Gastrocnemius medialis (tissue), 4 donors: ENCODE measurements around the gene RNGTT. TPM values are rescaled to one million over a fixed set of nuclear protein-coding genes. Genes with fewer than 3 reads are reported as not detected.

Source experiments
- ATAC-seq, 2 donors: fragments of 150-250 bp; one replicate each; pipeline ENCODE4 v1.9.1; 2016
- DNase-seq, 2 donors: peaks; one replicate each; pipeline ENCODE4 v3.0.0-alpha.2; 2019
- H3K27ac ChIP-seq, 4 donors: fragments of 200-600 bp; sonication (generic); 1 replicate in 1 of 4; 2 replicates in 3 of 4; pipeline ENCODE4 v1.5.1; 2016 to 2018; ENCODE audit warnings: mild to moderate bottlenecking in 2 of 4, moderate library complexity in 1 of 4
- H3K27me3 ChIP-seq, 3 donors: fragments of 200-600 bp; sonication (generic) in 2 of 3; 1 replicate in 1 of 3; 2 replicates in 2 of 3; pipeline versions ENCODE4 v1.5.1 to v1.6.0; 2016 to 2019; ENCODE audit warnings: mild to moderate bottlenecking in 1 of 3, moderate library complexity in 1 of 3
- H3K36me3 ChIP-seq, 2 donors: fragments of 200-600 bp; sonication (generic) in 1 of 2; one replicate each; pipeline ENCODE4 v1.5.1; 2017 to 2018
- H3K4me1 ChIP-seq, 2 donors: fragments of 200-600 bp; sonication (generic) in 1 of 2; one replicate each; pipeline ENCODE4 v1.5.1; 2016 to 2017; ENCODE audit warnings: mild to moderate bottlenecking in 2 of 2
- H3K4me3 ChIP-seq, 4 donors: fragments of 200-600 bp; sonication (generic) in 3 of 4; 1 replicate in 1 of 4; 2 replicates in 3 of 4; pipeline ENCODE4 v1.5.1; 2016 to 2019; ENCODE audit warnings: mild to moderate bottlenecking in 2 of 4
- H3K9me3 ChIP-seq, 3 donors: fragments of 200-600 bp; sonication (generic) in 2 of 3; 1 replicate in 1 of 3; 2 replicates in 2 of 3; pipeline ENCODE4 v1.5.1; 2016 to 2019
- CTCF ChIP-seq, 5 experiments: fragments of 450-650 bp in 3 of 5; fragments of 200-600 bp in 2 of 5; sonication (generic) in 2 of 5; IDR thresholded peaks in 4 of 5; conservative IDR thresholded peaks in 1 of 5; 1 replicate in 4 of 5; 2 replicates in 1 of 5; pipeline ENCODE4 v1.5.1; 2016 to 2019; ENCODE audit warnings: antibody characterized with exemption in 5 of 5, mild to moderate bottlenecking in 3 of 5, moderate library complexity in 3 of 5
- POLR2A ChIP-seq, 2 donors: fragments of 450-650 bp; IDR thresholded peaks; one replicate each; pipeline ENCODE4 v1.6.1; 2017; ENCODE audit warnings: antibody characterized with exemption in 2 of 2, mild to moderate bottlenecking in 2 of 2, moderate library complexity in 2 of 2
- in situ Hi-C, 4 donors: fragments of 200-750 bp; cut with MboI; loops; one replicate each; pipeline versions ENCODE4 v1.15.0 to v1.8.0; 2017; ENCODE audit warnings: low sequenced_read_pairs in 4 of 4
- intact Hi-C: fragments of 100-400 bp; cut with DNase I; formaldehyde crosslinking; loops from one replicate; pipeline ENCODE4 v1.15.1; 2023; ENCODE audit warnings: low total_unique reads
- total RNA-seq, 4 donors: library from RNA; depleted of rRNA; stranded (reverse); fragments of >200 nt; gene quantifications; one replicate each; pipeline versions ENCODE4 v1.1.0 to v1.2.3, GENCODE V29; 2016

RNGTT gene
- total RNA-seq, 4 donors from 2014 or later, result 4.9 to 11.3 (median 8.2) TPM

GRCh38 chr6:88573561-88573960, 389.9 kb downstream of the RNGTT start:
- Histone ChIP-seq H3K9me3 (no peaks in the 10 kb centered on the region), H3K4me1 (no peaks in the 10 kb centered on the region), H3K4me3 (no peak overlapping the region), H3K27ac (no peak overlapping the region), H3K27me3 (no peaks in the 10 kb centered on the region), H3K36me3 (no peaks in the 10 kb centered on the region)
- intact Hi-C loops (no loop called here), in situ Hi-C loops (no loop called here)
- DNase-seq (no peak), ATAC-seq (no peak)
- no peak for TF ChIP-seq POLR2A (IDR thresholded peaks at IDR 0.05)
- TF ChIP-seq CTCF (IDR thresholded peaks at IDR 0.05 in 4 of 5, conservative IDR thresholded peaks at IDR 0.05 in 1 of 5), result no peak

- in situ Hi-C loops, result no loop called here
- Histone ChIP-seq H3K27me3 (no peaks in the 10 kb centered on the region), H3K27ac (no peak overlapping the region), H3K9me3 (no peaks in the 10 kb centered on the region), H3K36me3 (no peaks in the 10 kb centered on the region), H3K4me1 (no peaks in the 10 kb centered on the region), H3K4me3 (no peak overlapping the region)
- no peak for TF ChIP-seq CTCF (IDR thresholded peaks at IDR 0.05 in 4 of 5, conservative IDR thresholded peaks at IDR 0.05 in 1 of 5)
- no peak for TF ChIP-seq POLR2A (IDR thresholded peaks at IDR 0.05)
- DNase-seq, result no peak
- ATAC-seq, result no peak
- intact Hi-C loops, result no loop called here
Measured at GRCh38 chr6:88572449-88573139, 390.8 kb downstream of the RNGTT start.

- intact Hi-C loops, result no loop called here
- Histone ChIP-seq H3K36me3 (no peaks in the 10 kb centered on the region), H3K4me1 (no peaks in the 10 kb centered on the region), H3K27me3 (no peaks in the 10 kb centered on the region), H3K9me3 (no peaks in the 10 kb centered on the region), H3K4me3 (no peak overlapping the region), H3K27ac (no peak overlapping the region)
- in situ Hi-C loops, result no loop called here
- no peak for ATAC-seq
- DNase-seq, result no peak
- no peak for TF ChIP-seq CTCF (IDR thresholded peaks at IDR 0.05 in 4 of 5, conservative IDR thresholded peaks at IDR 0.05 in 1 of 5)
- TF ChIP-seq POLR2A (IDR thresholded peaks at IDR 0.05), result no peak
Measured at GRCh38 chr6:88569959-88570358, 393.5 kb downstream of the RNGTT start.

- Histone ChIP-seq H3K36me3 (no peaks in the 10 kb centered on the region), H3K4me3 (no peak overlapping the region), H3K27me3 (no peaks in the 10 kb centered on the region), H3K9me3 (no peaks in the 10 kb centered on the region), H3K4me1 (no peaks in the 10 kb centered on the region), H3K27ac (no peak overlapping the region)
- intact Hi-C loops (no loop called here), in situ Hi-C loops (no loop called here)
- TF ChIP-seq CTCF (IDR thresholded peaks at IDR 0.05 in 4 of 5, conservative IDR thresholded peaks at IDR 0.05 in 1 of 5) (no peak), POLR2A (IDR thresholded peaks at IDR 0.05) (no peak)
- DNase-seq, result no peak
- ATAC-seq, result no peak
Measured at GRCh38 chr6:88567696-88568095, 395.7 kb downstream of the RNGTT start.
